Astrocyte (in vitro differentiated cells and primary cell): ENCODE results near the gene CSF2RB. TPM values are rescaled to one million over a fixed set of nuclear protein-coding genes. Genes with fewer than 3 reads are reported as not detected.

Experiments
- DNase-seq: peaks from one replicate; pipeline ENCODE4 v3.0.0-alpha.2; 2010; ENCODE audit warnings: low read depth
- FAIRE-seq: peaks from 2 replicates; lab custom pipeline; 2011; peaks lifted over from hg19 to GRCh38; lab: Jason Lieb, UNC
- H2AFZ ChIP-seq: 2 replicates; pipeline ENCODE4 v1.6.0; 2012; ENCODE audit warnings: low read depth, low read length, inconsistent platforms
- H3K27ac ChIP-seq: 2 replicates; pipeline ENCODE4 v1.5.1; 2011; ENCODE audit warnings: low read depth, low read length, inconsistent platforms
- H3K27me3 ChIP-seq: 2 replicates; pipeline ENCODE4 v1.6.0; 2011; ENCODE audit warnings: low read length, inconsistent platforms; ENCODE audit not compliant: insufficient read depth
- H3K36me3 ChIP-seq: 2 replicates; pipeline ENCODE4 v1.5.1; 2011; ENCODE audit warnings: low read length, inconsistent platforms; ENCODE audit not compliant: insufficient read depth
- H3K4me1 ChIP-seq: 2 replicates; pipeline ENCODE4 v1.5.1; 2011; ENCODE audit warnings: low read length, inconsistent platforms; ENCODE audit not compliant: insufficient read depth
- H3K4me2 ChIP-seq: 2 replicates; pipeline ENCODE4 v1.6.0; 2012; ENCODE audit warnings: low read length, inconsistent platforms
- H3K4me3 ChIP-seq: 2 replicates; pipeline ENCODE4 v1.5.1; 2011; ENCODE audit warnings: low read depth, mild to moderate bottlenecking, low read length, inconsistent platforms; ENCODE audit not compliant: insufficient read depth
- H3K79me2 ChIP-seq: 2 replicates; pipeline ENCODE4 v1.6.0; 2012; ENCODE audit warnings: mild to moderate bottlenecking, low read length, inconsistent platforms; ENCODE audit not compliant: insufficient read depth
- H3K9ac ChIP-seq: 2 replicates; pipeline ENCODE4 v1.6.0; 2012; ENCODE audit warnings: mild to moderate bottlenecking, low read length, inconsistent platforms
- H3K9me3 ChIP-seq: 2 replicates; pipeline ENCODE4 v1.5.1; 2012; ENCODE audit warnings: low read depth, mild to moderate bottlenecking, low read length, inconsistent platforms; ENCODE audit not compliant: insufficient read depth
- H4K20me1 ChIP-seq: 2 replicates; pipeline ENCODE4 v1.6.0; 2012; ENCODE audit warnings: low read length, inconsistent platforms; ENCODE audit not compliant: insufficient read depth
- H3K27ac Mint-ChIP-seq: one replicate; pipeline ENCODE4 v1.8.0; 2021; ENCODE audit warnings: mild to moderate bottlenecking, mixed read lengths; ENCODE audit not compliant: unreplicated experiment
- H3K27me3 Mint-ChIP-seq: one replicate; pipeline ENCODE4 v1.8.0; 2021; ENCODE audit warnings: low read depth, mixed read lengths; ENCODE audit not compliant: unreplicated experiment
- H3K36me3 Mint-ChIP-seq: one replicate; pipeline ENCODE4 v1.8.0; 2021; ENCODE audit warnings: low read depth, mixed read lengths; ENCODE audit not compliant: unreplicated experiment
- H3K4me1 Mint-ChIP-seq: one replicate; pipeline ENCODE4 v1.8.0; 2021; ENCODE audit warnings: low read depth, mixed read lengths; ENCODE audit not compliant: unreplicated experiment
- H3K4me3 Mint-ChIP-seq: one replicate; pipeline ENCODE4 v1.8.0; 2021; ENCODE audit warnings: mild to moderate bottlenecking, moderate library complexity, mixed read lengths; ENCODE audit not compliant: unreplicated experiment
- H3K9me3 Mint-ChIP-seq: one replicate; pipeline ENCODE4 v1.8.0; 2021; ENCODE audit warnings: mild to moderate bottlenecking, mixed read lengths; ENCODE audit not compliant: unreplicated experiment
- EZH2 ChIP-seq: IDR thresholded peaks from 2 replicates; pipeline ENCODE4 v1.6.1; 2012; ENCODE audit warnings: mild to moderate bottlenecking, low read length, inconsistent platforms; ENCODE audit not compliant: insufficient read depth
- total RNA-seq: library from RNA; stranded (reverse); gene quantifications from 2 replicates; pipeline ENCODE4 v1.2.1, GENCODE V29; 2021
- TF ChIP-seq, protein P1 (sequence below): IDR thresholded peaks from 2 replicates; pipeline ENCODE4 v1.5.1; 2011; ENCODE audit warnings: low read depth, mild to moderate bottlenecking, inconsistent platforms, low read length, moderate library complexity; ENCODE audit not compliant: insufficient read depth

CSF2RB gene
- total RNA-seq, 1 donor from 2014 or later = 0.09 TPM

GRCh38 chr22:36933629-36934417, 20.4 kb downstream of the CSF2RB start:
- no peak overlapping the region for H3K27ac Mint-ChIP-seq
- H3K36me3 Mint-ChIP-seq = no peaks in the 10 kb centered on the region
- TF ChIP-seq, protein P1, sequence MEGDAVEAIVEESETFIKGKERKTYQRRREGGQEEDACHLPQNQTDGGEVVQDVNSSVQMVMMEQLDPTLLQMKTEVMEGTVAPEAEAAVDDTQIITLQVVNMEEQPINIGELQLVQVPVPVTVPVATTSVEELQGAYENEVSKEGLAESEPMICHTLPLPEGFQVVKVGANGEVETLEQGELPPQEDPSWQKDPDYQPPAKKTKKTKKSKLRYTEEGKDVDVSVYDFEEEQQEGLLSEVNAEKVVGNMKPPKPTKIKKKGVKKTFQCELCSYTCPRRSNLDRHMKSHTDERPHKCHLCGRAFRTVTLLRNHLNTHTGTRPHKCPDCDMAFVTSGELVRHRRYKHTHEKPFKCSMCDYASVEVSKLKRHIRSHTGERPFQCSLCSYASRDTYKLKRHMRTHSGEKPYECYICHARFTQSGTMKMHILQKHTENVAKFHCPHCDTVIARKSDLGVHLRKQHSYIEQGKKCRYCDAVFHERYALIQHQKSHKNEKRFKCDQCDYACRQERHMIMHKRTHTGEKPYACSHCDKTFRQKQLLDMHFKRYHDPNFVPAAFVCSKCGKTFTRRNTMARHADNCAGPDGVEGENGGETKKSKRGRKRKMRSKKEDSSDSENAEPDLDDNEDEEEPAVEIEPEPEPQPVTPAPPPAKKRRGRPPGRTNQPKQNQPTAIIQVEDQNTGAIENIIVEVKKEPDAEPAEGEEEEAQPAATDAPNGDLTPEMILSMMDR = no peak
- TF ChIP-seq EZH2 = no peak
- DNase-seq (no peak), FAIRE-seq (no peak)
- no peaks in the 10 kb centered on the region for H3K36me3 ChIP-seq
- H3K4me3 Mint-ChIP-seq = no peak overlapping the region
- H3K4me2 ChIP-seq = no peak overlapping the region
- H4K20me1 ChIP-seq = no peaks in the 10 kb centered on the region
- no peaks in the 10 kb centered on the region for H3K4me1 Mint-ChIP-seq
- H3K27me3 Mint-ChIP-seq = peaks cover 47% of the 10 kb centered on the region
- H3K9ac ChIP-seq = no peak overlapping the region
- no peak overlapping the region for H3K4me3 ChIP-seq
- no peak overlapping the region for H2AFZ ChIP-seq
- H3K79me2 ChIP-seq = no peaks in the 10 kb centered on the region
- no peaks in the 10 kb centered on the region for H3K4me1 ChIP-seq
- no peaks in the 10 kb centered on the region for H3K9me3 Mint-ChIP-seq
- no peaks in the 10 kb centered on the region for H3K9me3 ChIP-seq
- H3K27me3 ChIP-seq = peaks cover 7% of the 10 kb centered on the region
- H3K27ac ChIP-seq = no peak overlapping the region

DNA sequence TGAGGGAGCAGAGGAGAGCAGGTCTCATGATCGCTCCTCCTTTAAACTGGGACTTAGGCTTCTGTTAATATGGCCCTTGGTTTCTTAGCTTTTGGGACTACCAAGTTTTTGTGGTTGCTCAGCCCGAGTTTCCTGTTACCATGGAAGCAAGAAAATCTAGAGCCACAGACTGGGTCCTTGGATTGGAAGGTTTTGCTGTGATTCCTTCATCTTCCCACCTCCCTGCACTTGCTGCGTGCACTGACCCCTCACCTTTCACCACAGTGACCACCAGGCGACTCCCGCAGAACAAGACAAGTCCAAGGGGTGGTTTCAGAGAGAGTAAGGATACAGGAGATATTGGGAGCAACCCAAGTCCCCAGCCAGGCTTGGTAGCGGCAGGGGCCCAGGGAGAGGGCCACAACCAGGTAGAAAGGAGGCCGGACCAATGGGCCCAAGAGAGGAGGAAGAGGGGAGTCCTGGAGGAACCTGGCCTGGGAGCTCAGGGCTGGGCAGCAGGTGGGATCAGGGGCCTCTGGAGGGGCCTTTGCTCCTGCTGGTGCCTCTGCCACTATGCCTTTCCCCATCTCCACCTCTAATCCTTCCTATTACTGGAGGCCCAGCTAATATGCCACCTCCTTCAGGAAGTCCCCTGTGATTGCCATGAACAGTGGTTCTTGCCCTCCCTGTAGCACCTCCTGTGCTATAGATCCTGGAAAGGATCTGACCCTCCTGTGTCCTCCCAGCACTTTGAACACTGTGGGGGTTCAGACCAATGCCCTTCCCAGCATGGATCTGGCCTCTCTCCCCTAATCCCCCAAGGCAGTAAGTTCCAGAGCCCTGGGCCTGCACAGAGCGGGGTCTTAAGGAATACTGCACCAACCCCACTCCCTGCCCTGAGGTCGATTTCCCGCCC, 21.2 kb downstream of the CSF2RB start:
- Mint-ChIP-seq H3K27ac (no peak overlapping the region), H3K27me3 (peaks cover 45% of the 10 kb centered on the region)
- FAIRE-seq = no peak

More for the DNA sequence above, 21.2 kb downstream of the CSF2RB start:
- H3K79me2 ChIP-seq = no peaks in the 10 kb centered on the region
- no peaks in the 10 kb centered on the region for H3K4me1 ChIP-seq
- no peaks in the 10 kb centered on the region for H3K36me3 Mint-ChIP-seq
- no peaks in the 10 kb centered on the region for H3K9me3 ChIP-seq
- no peaks in the 10 kb centered on the region for H4K20me1 ChIP-seq
- no peak overlapping the region for H3K4me3 Mint-ChIP-seq
- no peak overlapping the region for H3K9ac ChIP-seq
- H3K4me1 Mint-ChIP-seq = no peaks in the 10 kb centered on the region
- no peaks in the 10 kb centered on the region for H3K36me3 ChIP-seq
- no peaks in the 10 kb centered on the region for H3K9me3 Mint-ChIP-seq
- H3K27ac ChIP-seq = no peak overlapping the region
- TF ChIP-seq, protein P1 = no peak
- no peak for TF ChIP-seq EZH2
- no peak overlapping the region for H3K4me2 ChIP-seq
- no peak for DNase-seq
- H3K27me3 ChIP-seq = peaks cover 7% of the 10 kb centered on the region
- no peak overlapping the region for H2AFZ ChIP-seq
- H3K4me3 ChIP-seq = no peak overlapping the region
